Subcutaneous abdominal adipose tissue (tissue), 5 donors: ENCODE measurements around the gene GNAL.

Experiments used
- H3K27ac ChIP-seq: one replicate; pipeline ENCODE4 v1.7.0; 2013; ENCODE audit warnings: low read depth, mild to moderate bottlenecking, inconsistent platforms, low read length, moderate library complexity
- H3K27me3 ChIP-seq, 5 donors: one replicate each; pipeline ENCODE4 v1.7.0; 2013; ENCODE audit warnings: low read length in 5 of 5, inconsistent platforms in 1 of 5; ENCODE audit not compliant: control insufficient read depth in 5 of 5, insufficient read depth in 4 of 5
- H3K36me3 ChIP-seq, 5 donors: one replicate each; pipeline ENCODE4 v1.7.0; 2013; ENCODE audit warnings: low read length in 5 of 5; ENCODE audit not compliant: control insufficient read depth in 5 of 5, insufficient read depth in 5 of 5
- H3K4me1 ChIP-seq, 5 donors: one replicate each; pipeline ENCODE4 v1.7.0; 2013; ENCODE audit warnings: low read length in 5 of 5, mild to moderate bottlenecking in 3 of 5, moderate library complexity in 1 of 5; ENCODE audit not compliant: control insufficient read depth in 5 of 5, insufficient read depth in 5 of 5
- H3K4me3 ChIP-seq, 5 donors: one replicate each; pipeline ENCODE4 v1.7.0; 2013; ENCODE audit warnings: low read length in 5 of 5, low read depth in 1 of 5
- H3K9ac ChIP-seq, 5 donors: one replicate each; pipeline ENCODE4 v1.7.0; 2013; ENCODE audit warnings: low read length in 5 of 5, mild to moderate bottlenecking in 4 of 5, moderate library complexity in 3 of 5
- H3K9me3 ChIP-seq, 5 donors: one replicate each; pipeline ENCODE4 v1.7.0; 2013; ENCODE audit warnings: low read length in 5 of 5; ENCODE audit not compliant: control insufficient read depth in 5 of 5
- donor health status: healthy.
- donor health status: healthy.
- donor health status: healthy.
- donor health status: healthy.
- donor health status: healthy.

GNAL gene

DNA sequence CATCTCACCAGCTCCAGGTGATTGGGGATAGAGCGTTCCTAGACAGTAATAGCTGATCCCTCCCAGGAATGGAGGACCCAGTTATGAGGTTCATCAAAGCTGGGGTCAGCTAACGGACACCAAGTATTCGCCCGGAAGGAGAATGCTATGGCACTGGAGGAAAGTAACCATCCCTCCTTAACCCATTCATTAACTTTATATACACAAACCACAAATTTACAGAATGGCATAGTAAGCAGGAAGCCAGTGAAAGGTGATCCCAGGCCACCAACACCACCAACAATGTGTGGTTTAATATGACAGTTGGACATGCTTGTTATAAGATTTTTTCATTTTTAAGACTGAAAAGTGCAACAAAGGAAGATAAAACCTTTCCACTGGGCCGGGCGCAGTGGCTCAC lies 106.9 kb downstream of the GNAL start:
- H3K9ac ChIP-seq: no peak overlapping the region
- no peaks in the 10 kb centered on the region for H3K9me3 ChIP-seq
- H3K27me3 ChIP-seq: no peaks in the 10 kb centered on the region
- no peak overlapping the region for H3K4me3 ChIP-seq
- peaks cover 0 to 4% (median 0%) of the 10 kb centered on the region in 5 donors for H3K4me1 ChIP-seq
- H3K27ac ChIP-seq: no peak overlapping the region
- no peaks in the 10 kb centered on the region for H3K36me3 ChIP-seq

DNA sequence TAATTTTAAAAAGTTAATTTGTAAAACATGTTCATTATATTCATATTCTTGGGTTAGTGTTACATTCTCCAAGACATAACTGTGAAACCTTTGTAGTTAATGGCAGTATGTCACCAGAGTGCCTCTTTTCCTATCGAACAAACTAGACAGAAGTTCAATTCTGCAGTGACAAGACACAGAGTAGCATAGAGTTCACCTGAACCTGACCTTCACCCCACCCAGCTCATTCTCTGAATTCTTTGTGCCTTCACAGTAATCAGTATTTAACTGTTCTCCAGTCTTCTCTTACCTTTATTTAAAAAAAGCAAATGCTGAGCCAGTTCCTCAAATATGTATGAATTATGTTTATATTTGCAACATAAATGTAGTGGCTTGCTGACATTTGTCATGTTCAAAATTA lies 109.2 kb downstream of the GNAL start:
- no peak overlapping the region for H3K27ac ChIP-seq
- H3K4me1 ChIP-seq: no peaks in the 10 kb centered on the region
- H3K36me3 ChIP-seq: no peaks in the 10 kb centered on the region
- no peak overlapping the region for H3K4me3 ChIP-seq
- no peaks in the 10 kb centered on the region for H3K27me3 ChIP-seq
- no peaks in the 10 kb centered on the region for H3K9me3 ChIP-seq
- no peak overlapping the region for H3K9ac ChIP-seq

- H3K27me3 ChIP-seq: no peaks in the 10 kb centered on the region
- no peaks in the 10 kb centered on the region for H3K4me1 ChIP-seq
- H3K36me3 ChIP-seq: no peaks in the 10 kb centered on the region
- no peaks in the 10 kb centered on the region for H3K9me3 ChIP-seq
- no peak overlapping the region for H3K27ac ChIP-seq
- no peak overlapping the region for H3K9ac ChIP-seq
- H3K4me3 ChIP-seq: no peak overlapping the region
Observed at GRCh38 chr18:11799066-11799465, 110.0 kb downstream of the GNAL start.

DNA sequence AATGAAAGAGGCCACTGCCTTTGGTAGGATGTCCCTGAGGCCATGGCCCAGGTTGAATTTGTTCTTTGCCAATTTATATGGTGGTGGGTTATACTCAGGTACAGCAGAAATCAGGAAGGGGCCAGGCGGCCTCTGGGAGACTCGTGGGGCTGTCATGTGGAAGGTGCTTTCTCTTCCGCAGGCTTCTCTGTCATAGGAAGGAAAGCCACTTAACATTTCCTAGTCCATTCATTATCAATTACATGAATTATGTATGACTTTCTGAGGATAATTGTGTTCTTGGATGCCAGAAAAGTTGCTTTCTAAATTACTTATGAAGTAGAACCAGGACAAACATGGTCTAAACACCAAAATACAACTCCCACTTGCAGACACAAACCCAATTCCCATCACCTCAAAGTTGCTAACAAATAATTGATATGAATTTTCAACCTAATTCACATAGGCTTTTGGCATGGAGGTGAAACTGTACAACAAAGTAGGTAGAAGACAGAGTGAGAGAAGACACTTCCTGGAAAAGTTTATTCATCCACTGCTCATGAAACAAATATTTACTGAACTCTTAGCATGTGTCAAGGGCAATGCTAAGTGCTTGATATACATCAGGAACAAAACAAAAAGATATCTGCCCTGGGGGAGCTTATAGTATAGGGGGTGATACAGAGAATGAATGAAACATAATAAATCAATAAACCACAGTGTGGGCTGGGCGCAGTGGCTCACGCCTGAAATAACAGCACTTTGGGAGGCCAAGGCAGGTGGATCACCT lies 111.7 kb downstream of the GNAL start:
- no peaks in the 10 kb centered on the region for H3K4me1 ChIP-seq
- no peak overlapping the region for H3K9ac ChIP-seq
- no peaks in the 10 kb centered on the region for H3K36me3 ChIP-seq
- no peaks in the 10 kb centered on the region for H3K9me3 ChIP-seq
- no peak overlapping the region for H3K27ac ChIP-seq
- no peaks in the 10 kb centered on the region for H3K27me3 ChIP-seq
- H3K4me3 ChIP-seq: no peak overlapping the region

DNA sequence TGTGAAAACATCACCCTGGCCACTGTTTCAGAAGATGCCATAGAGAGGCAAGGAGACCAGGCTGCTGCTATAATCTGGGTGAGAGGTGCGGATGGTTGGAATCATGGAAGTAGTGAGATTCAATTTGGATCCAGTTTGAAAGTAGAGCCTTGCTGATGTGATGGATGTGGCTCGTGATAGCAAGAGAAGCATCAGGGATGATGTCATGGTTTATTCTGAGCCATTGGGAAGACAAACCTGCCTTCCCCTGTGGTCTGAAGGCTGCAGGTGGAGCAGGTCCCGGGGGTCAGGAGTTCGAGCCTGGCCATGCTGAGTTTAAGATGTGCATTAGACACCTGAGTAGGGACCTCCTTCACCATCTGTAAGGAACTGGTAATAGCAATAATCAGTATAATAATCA lies 112.5 kb downstream of the GNAL start:
- no peaks in the 10 kb centered on the region for H3K9me3 ChIP-seq
- no peaks in the 10 kb centered on the region for H3K36me3 ChIP-seq
- H3K4me1 ChIP-seq: no peaks in the 10 kb centered on the region
- no peaks in the 10 kb centered on the region for H3K27me3 ChIP-seq
- H3K27ac ChIP-seq: no peak overlapping the region
- H3K4me3 ChIP-seq: no peak overlapping the region
- no peak overlapping the region for H3K9ac ChIP-seq

- H3K4me1 ChIP-seq: no peaks in the 10 kb centered on the region
- H3K4me3 ChIP-seq: no peak overlapping the region
- H3K27me3 ChIP-seq: no peaks in the 10 kb centered on the region
- H3K27ac ChIP-seq: no peak overlapping the region
- H3K9me3 ChIP-seq: no peaks in the 10 kb centered on the region
- no peaks in the 10 kb centered on the region for H3K36me3 ChIP-seq
- H3K9ac ChIP-seq: no peak overlapping the region
Observed at GRCh38 chr18:11802158-11802557, 113.1 kb downstream of the GNAL start.

GRCh38 chr18:11802586-11802985 lies 113.5 kb downstream of the GNAL start:
- no peaks in the 10 kb centered on the region for H3K4me1 ChIP-seq
- no peak overlapping the region for H3K4me3 ChIP-seq
- H3K36me3 ChIP-seq: no peaks in the 10 kb centered on the region
- H3K9me3 ChIP-seq: no peaks in the 10 kb centered on the region
- H3K27ac ChIP-seq: no peak overlapping the region
- no peaks in the 10 kb centered on the region for H3K27me3 ChIP-seq
- no peak overlapping the region for H3K9ac ChIP-seq

DNA sequence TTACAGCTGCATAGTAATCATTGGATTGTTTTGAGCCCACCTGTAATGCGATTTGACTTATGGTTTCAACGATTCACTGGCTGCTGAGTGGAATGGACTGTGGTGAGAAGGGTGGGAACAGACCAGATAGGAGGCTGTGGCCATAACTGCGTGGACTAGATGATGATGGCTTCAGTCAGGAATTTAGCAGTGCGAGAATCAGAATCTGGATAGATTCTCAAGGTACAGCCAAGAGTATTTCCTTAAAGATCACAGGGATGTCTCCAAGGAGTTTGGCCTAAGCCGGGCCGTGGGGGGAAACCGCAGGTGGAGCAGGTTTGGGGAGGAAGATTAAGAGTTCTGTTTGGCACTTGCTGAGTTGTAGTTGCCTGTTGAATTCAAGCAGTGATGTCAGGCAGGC lies 118.2 kb downstream of the GNAL start:
- H3K36me3 ChIP-seq: no peaks in the 10 kb centered on the region
- no peak overlapping the region for H3K4me3 ChIP-seq
- H3K27ac ChIP-seq: no peak overlapping the region
- H3K27me3 ChIP-seq: no peaks in the 10 kb centered on the region
- no peaks in the 10 kb centered on the region for H3K9me3 ChIP-seq
- no peaks in the 10 kb centered on the region for H3K4me1 ChIP-seq
- H3K9ac ChIP-seq: no peak overlapping the region

DNA sequence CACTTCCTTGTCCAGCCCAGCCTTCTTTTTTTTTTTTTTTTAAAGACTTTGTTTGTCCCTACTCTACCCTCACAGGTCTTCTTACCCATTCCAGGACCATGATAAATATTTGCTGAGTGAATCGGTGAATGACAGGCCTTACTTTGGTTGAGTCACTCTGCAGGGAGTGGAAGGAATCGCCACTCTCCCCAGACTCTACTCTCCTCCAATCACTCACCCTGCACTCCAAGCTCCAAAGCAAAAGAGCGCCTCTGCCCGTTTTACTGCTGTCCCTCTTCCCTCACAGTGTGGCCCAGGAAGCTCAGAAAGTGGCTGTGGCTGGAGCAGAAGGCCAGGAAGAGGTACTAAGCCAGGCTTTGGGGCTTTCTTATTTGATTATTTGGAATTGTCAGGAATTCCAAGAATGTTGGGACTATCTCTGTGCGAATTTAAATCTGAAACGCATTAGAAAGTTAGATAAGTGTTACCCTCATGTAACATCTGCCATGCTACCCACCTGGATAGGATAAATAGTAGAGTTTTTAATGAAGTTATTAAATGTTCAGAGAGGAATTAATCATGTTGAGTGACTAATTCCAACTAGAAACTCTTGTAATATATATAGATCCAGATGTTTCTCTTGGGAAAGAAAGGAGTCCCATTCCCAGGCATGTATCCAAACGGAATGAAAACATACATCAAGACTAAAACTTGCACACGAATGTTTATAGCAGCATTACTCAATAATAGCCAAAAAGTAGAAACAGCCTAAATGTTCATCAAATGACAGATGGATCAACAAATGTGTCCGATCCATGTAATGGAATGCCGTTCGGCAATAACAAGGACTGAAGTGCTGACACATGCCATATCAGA lies 119.2 kb downstream of the GNAL start:
- no peak overlapping the region for H3K9ac ChIP-seq
- no peak overlapping the region for H3K4me3 ChIP-seq
- H3K27me3 ChIP-seq: no peaks in the 10 kb centered on the region
- H3K9me3 ChIP-seq: no peaks in the 10 kb centered on the region
- H3K4me1 ChIP-seq: no peaks in the 10 kb centered on the region
- H3K36me3 ChIP-seq: no peaks in the 10 kb centered on the region
- H3K27ac ChIP-seq: no peak overlapping the region

- H3K9me3 ChIP-seq: no peaks in the 10 kb centered on the region
- no peak overlapping the region for H3K9ac ChIP-seq
- no peaks in the 10 kb centered on the region for H3K4me1 ChIP-seq
- H3K36me3 ChIP-seq: no peaks in the 10 kb centered on the region
- H3K27me3 ChIP-seq: no peaks in the 10 kb centered on the region
- no peak overlapping the region for H3K4me3 ChIP-seq
- no peak overlapping the region for H3K27ac ChIP-seq
Observed at GRCh38 chr18:11809895-11810294, 120.8 kb downstream of the GNAL start.
